Measurements from ENCODE around the gene PTPN14. TPM values are rescaled to one million over a fixed set of nuclear protein-coding genes. Genes with fewer than 3 reads are reported as not detected.

PTPN14 gene
- total and polyA plus RNA-seq, 2 experiments from 2014 or later, result 18.7 to 70.2 TPM

DNA sequence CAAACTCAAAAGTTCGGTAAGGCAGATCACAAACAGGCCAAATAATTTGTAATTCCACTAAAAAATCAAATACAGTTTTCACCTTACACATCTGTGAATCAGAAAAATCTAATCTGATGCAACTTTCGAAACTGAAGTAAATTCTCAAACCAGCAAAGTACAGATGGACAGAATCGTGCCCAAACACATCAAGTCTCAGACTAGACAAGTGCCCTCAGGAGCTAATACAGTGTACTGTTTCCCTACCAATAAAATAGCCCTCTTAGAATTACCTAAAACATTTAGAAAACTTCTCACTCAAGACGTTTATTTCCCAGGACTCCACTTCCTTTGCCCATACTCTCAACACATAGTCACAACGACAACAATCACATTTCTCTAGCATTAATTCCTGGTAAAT, 136.3 kb downstream of the PTPN14 start:
- TF ChIP-seq ZNF114 (CRISPR knock-in tag; IDR thresholded peaks at IDR 0.05) (no peak), NANOG (IDR thresholded peaks at IDR 0.05; ENCODE audit: borderline replicate concordance) (no peak), POLR2AphosphoS5 (IDR thresholded peaks at IDR 0.05; ENCODE audit: low read depth) (no peak), CTCF (conservative IDR thresholded peaks at IDR 0.05; ENCODE audit: low read depth in 2 of 2) (no peak), JUNB (IDR thresholded peaks at IDR 0.05; ENCODE audit: unreplicated experiment) (no peak), EZH2phosphoT487 (IDR thresholded peaks at IDR 0.05; ENCODE audit: unreplicated experiment) (no peak), STAT1 (IDR thresholded peaks at IDR 0.05; ENCODE audit: unreplicated experiment) (no peak), ZNF331 (CRISPR knock-in tag; IDR thresholded peaks at IDR 0.05; ENCODE audit: low read depth) (no peak)
- TF ChIP-seq, protein P1, sequence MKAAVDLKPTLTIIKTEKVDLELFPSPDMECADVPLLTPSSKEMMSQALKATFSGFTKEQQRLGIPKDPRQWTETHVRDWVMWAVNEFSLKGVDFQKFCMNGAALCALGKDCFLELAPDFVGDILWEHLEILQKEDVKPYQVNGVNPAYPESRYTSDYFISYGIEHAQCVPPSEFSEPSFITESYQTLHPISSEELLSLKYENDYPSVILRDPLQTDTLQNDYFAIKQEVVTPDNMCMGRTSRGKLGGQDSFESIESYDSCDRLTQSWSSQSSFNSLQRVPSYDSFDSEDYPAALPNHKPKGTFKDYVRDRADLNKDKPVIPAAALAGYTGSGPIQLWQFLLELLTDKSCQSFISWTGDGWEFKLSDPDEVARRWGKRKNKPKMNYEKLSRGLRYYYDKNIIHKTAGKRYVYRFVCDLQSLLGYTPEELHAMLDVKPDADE (IDR thresholded peaks at IDR 0.05), result no peak
- Mint-ChIP-seq H3K27me3 (ENCODE audit: insufficient read depth, low read depth, poor library complexity) (no peaks in the 10 kb centered on the region), H3K4me1 (peaks cover 38% of the 10 kb centered on the region), H3K27ac (peak overlapping the region; percentile 3; the same call in 1 of the 2 replicates), H3K36me3 (ENCODE audit: low read depth) (peaks cover 10% of the 10 kb centered on the region), H3K4me3 (no peak overlapping the region), H3K9me3 (no peaks in the 10 kb centered on the region; the same call in 2 of the 3 replicates)
- Histone ChIP-seq H3F3A (replicated peaks; ENCODE audit: low read depth) (no peaks in the 10 kb centered on the region), H3K4me2 (no peak overlapping the region), H2AFZ (no peak overlapping the region), H3K27ac (ENCODE audit: low read depth) (no peak overlapping the region; the same call in 1 of the 2 replicates), H3K36me3 (ENCODE audit: insufficient read depth) (0 out of 2 replicates have a peak, but pooled peaks cover 7% of the 10 kb centered on the region), H3K4me3 (no peak overlapping the region), H3K27me3 (ENCODE audit: insufficient read depth) (no peaks in the 10 kb centered on the region), H3K79me2 (replicated peaks; ENCODE audit: insufficient read depth) (peaks cover 48% of the 10 kb centered on the region), H4K20me1 (replicated peaks; ENCODE audit: insufficient read depth) (no peaks in the 10 kb centered on the region), H3K4me1 (ENCODE audit: insufficient read depth) (peaks cover 14% of the 10 kb centered on the region), H3K9me2 (ENCODE audit: insufficient read depth) (no peaks in the 10 kb centered on the region)
- DNase-seq (ENCODE audit: low spot score) (no peak), ATAC-seq (no peak)

- Mint-ChIP-seq H3K9me3 (no peaks in the 10 kb centered on the region; the same call in 2 of the 3 replicates), H3K4me3 (no peak overlapping the region), H3K27me3 (ENCODE audit: insufficient read depth, low read depth, poor library complexity) (no peaks in the 10 kb centered on the region), H3K36me3 (ENCODE audit: low read depth) (peaks cover 10% of the 10 kb centered on the region), H3K4me1 (peaks cover 34% of the 10 kb centered on the region), H3K27ac (no peak overlapping the region)
- no peak for DNase-seq (ENCODE audit: low spot score)
- H3K36me3 ChIP-seq (ENCODE audit: insufficient read depth), result 0 out of 2 replicates have a peak, but pooled peaks cover 7% of the 10 kb centered on the region
- ATAC-seq, result no peak
- H3K79me2 ChIP-seq (replicated peaks; ENCODE audit: insufficient read depth), result peaks cover 45% of the 10 kb centered on the region
- H3F3A ChIP-seq (replicated peaks; ENCODE audit: low read depth), result no peaks in the 10 kb centered on the region
- no peaks in the 10 kb centered on the region for H4K20me1 ChIP-seq (replicated peaks; ENCODE audit: insufficient read depth)
- H3K4me1 ChIP-seq (ENCODE audit: insufficient read depth), result peaks cover 11% of the 10 kb centered on the region
- H3K4me2 ChIP-seq, result 0 out of 2 replicates have a peak overlapping the region, but pooled peaks have one; percentile 17
- no peak overlapping the region for H2AFZ ChIP-seq
- no peak overlapping the region for H3K4me3 ChIP-seq
- H3K9me2 ChIP-seq (ENCODE audit: insufficient read depth), result no peaks in the 10 kb centered on the region
- H3K27ac ChIP-seq (ENCODE audit: low read depth), result peak overlapping the region; percentile 32; the same call in 1 of the 2 replicates
- H3K27me3 ChIP-seq (ENCODE audit: insufficient read depth), result no peaks in the 10 kb centered on the region
- TF ChIP-seq, protein P1 (IDR thresholded peaks at IDR 0.05), result no peak
- no peak for TF ChIP-seq CTCF (conservative IDR thresholded peaks at IDR 0.05; ENCODE audit: low read depth in 2 of 2)
- TF ChIP-seq NANOG (IDR thresholded peaks at IDR 0.05; ENCODE audit: borderline replicate concordance), result no peak
These were observed 136.7 kb downstream of the PTPN14 start for GRCh38 chr1:214414691-214415090.

Data from GM23338 (cell line).